ENCODE measurements around the gene KRT31. TPM values are rescaled to one million over a fixed set of nuclear protein-coding genes. Genes with fewer than 3 reads are reported as not detected.
"Not testable (repeated sequence)": the region's sequence is repeated elsewhere in the genome, so short reads cannot be mapped to it uniquely, and the experiment has no call there.

Gene KRT31
- total RNA-seq, 2 donors from 2014 or later, result not detected

- Histone ChIP-seq H3K9me3 (no peaks in the 10 kb centered on the region), H3K27me3 (no peaks in the 10 kb centered on the region), H3K4me1 (no peaks in the 10 kb centered on the region), H3K27ac (no peak overlapping the region), H3K36me3 (replicated peaks in 1 of 2; ENCODE audit: insufficient read depth in 1 of 2, low read depth in 2 of 2) (no peaks in the 10 kb centered on the region), H3K4me3 (no peak overlapping the region)
- intact Hi-C loops (cut with DNase I), result no loop called here
- WGBS, 2 donors, result 61 to 62% methylated on average over 7 of the region's 7 CpGs
- no peak for ATAC-seq
- no peak for DNase-seq
- TF ChIP-seq POLR2A (IDR thresholded peaks at IDR 0.05) (no peak), CTCF (IDR thresholded peaks at IDR 0.05) (no peak)
Observed at GRCh38 chr17:41404024-41404671, 6.7 kb upstream of the KRT31 start.

- no peaks in the 10 kb centered on the region for H3K27me3 ChIP-seq
- WGBS, 2 donors, result 53 to 61% methylated on average over 4 of the region's 4 CpGs
- H3K27ac ChIP-seq, result no peak overlapping the region
- H3K4me1 ChIP-seq, result no peaks in the 10 kb centered on the region
- intact Hi-C loops (cut with DNase I), result no loop called here
- ATAC-seq (no peak), DNase-seq (no peak)
- H3K9me3 ChIP-seq, result no peaks in the 10 kb centered on the region
- TF ChIP-seq POLR2A (IDR thresholded peaks at IDR 0.05), result no peak
- TF ChIP-seq CTCF (IDR thresholded peaks at IDR 0.05), result no peak
- no peak overlapping the region for H3K4me3 ChIP-seq
- no peaks in the 10 kb centered on the region for H3K36me3 ChIP-seq (replicated peaks in 1 of 2; ENCODE audit: insufficient read depth in 1 of 2, low read depth in 2 of 2)
Observed at GRCh38 chr17:41403404-41404023, 6.1 kb upstream of the KRT31 start.

GRCh38 chr17:41402161-41402560, 4.8 kb upstream of the KRT31 start:
- DNase-seq, result no peak
- no peaks in the 10 kb centered on the region for H3K9me3 ChIP-seq
- H3K4me3 ChIP-seq, result no peak overlapping the region
- H3K36me3 ChIP-seq (replicated peaks in 1 of 2; ENCODE audit: insufficient read depth in 1 of 2, low read depth in 2 of 2), result no peaks in the 10 kb centered on the region
- ATAC-seq, result no peak
- no peaks in the 10 kb centered on the region for H3K4me1 ChIP-seq
- intact Hi-C loops (cut with DNase I), result no loop called here
- WGBS, 2 donors, result 85 to 89% methylated on average over 5 of the region's 5 CpGs
- H3K27me3 ChIP-seq, result no peaks in the 10 kb centered on the region
- H3K27ac ChIP-seq, result no peak overlapping the region
- TF ChIP-seq CTCF (IDR thresholded peaks at IDR 0.05) (no peak), POLR2A (IDR thresholded peaks at IDR 0.05) (no peak)

- DNase-seq, result no peak
- TF ChIP-seq CTCF (IDR thresholded peaks at IDR 0.05) (no peak), POLR2A (IDR thresholded peaks at IDR 0.05) (no peak)
- H3K4me1 ChIP-seq, result no peaks in the 10 kb centered on the region
- intact Hi-C loops (cut with DNase I), result no loop called here
- H3K4me3 ChIP-seq, result no peak overlapping the region
- H3K36me3 ChIP-seq (replicated peaks in 1 of 2; ENCODE audit: insufficient read depth in 1 of 2, low read depth in 2 of 2), result no peaks in the 10 kb centered on the region
- no peaks in the 10 kb centered on the region for H3K27me3 ChIP-seq
- no peak for ATAC-seq
- H3K9me3 ChIP-seq, result no peaks in the 10 kb centered on the region
- H3K27ac ChIP-seq, result no peak overlapping the region
- WGBS, 2 donors, result 87% methylated on average over 7 of the region's 7 CpGs
Observed at GRCh38 chr17:41396340-41396739, 1.1 kb downstream of the KRT31 start.

- TF ChIP-seq POLR2A (IDR thresholded peaks at IDR 0.05), result no peak
- no peak for TF ChIP-seq CTCF (IDR thresholded peaks at IDR 0.05)
- 63 to 93% methylated on average over 1 of the region's 1 CpG for WGBS, 2 donors
Observed at GRCh38 chr17:41395611-41396010, 1.8 kb downstream of the KRT31 start.

GRCh38 chr17:41395044-41395443, 2.4 kb downstream of the KRT31 start:
- intact Hi-C loops (cut with DNase I); H3K4me3 ChIP-seq; H3K9me3 ChIP-seq; ATAC-seq; H3K27me3 ChIP-seq; DNase-seq; H3K27ac ChIP-seq; H3K36me3 ChIP-seq (replicated peaks in 1 of 2; ENCODE audit: insufficient read depth in 1 of 2, low read depth in 2 of 2); H3K4me1 ChIP-seq: not testable (repeated sequence)
- 17 to 79% methylated on average over 1 to 9 of the region's 12 CpGs for WGBS, 2 donors

More at GRCh38 chr17:41395611-41396010, 1.8 kb downstream of the KRT31 start:
- DNase-seq (no peak), ATAC-seq (no peak)
- intact Hi-C loops (cut with DNase I), result no loop called here
- no peaks in the 10 kb centered on the region for H3K9me3 ChIP-seq
- no peaks in the 10 kb centered on the region for H3K36me3 ChIP-seq (replicated peaks in 1 of 2; ENCODE audit: insufficient read depth in 1 of 2, low read depth in 2 of 2)
- no peaks in the 10 kb centered on the region for H3K4me1 ChIP-seq
- no peak overlapping the region for H3K4me3 ChIP-seq
- no peaks in the 10 kb centered on the region for H3K27me3 ChIP-seq
- no peak overlapping the region for H3K27ac ChIP-seq

Measured in body of pancreas (tissue), 4 donors.